ENCODE results near the gene MARCOL. TPM values are rescaled to one million over a fixed set of nuclear protein-coding genes. Genes with fewer than 3 reads are reported as not detected.

The MARCOL gene
- total RNA-seq (2022; extraction: Qiagen RNA extraction; ENCODE audit: low read depth), result not detected in 5 replicates

GRCh38 chr5:148238418-148238794 lies at the start of gene MARCOL:
TSS of gene MARCOL (plus strand) at chr5:148238525. CDS start at chr5:148238598, 73 bp downstream.

GRCh38 chr5:148202531-148203203 lies 35.7 kb upstream of the MARCOL start, which contains the start of gene SPINK6:
TSS of gene SPINK6 (plus strand) at chr5:148203042. CDS start at chr5:148203097, 55 bp downstream.

GRCh38 chr5:148268566-148268965 lies 30.2 kb downstream of the MARCOL start, which contains the start of gene SPINK13:
TSS of gene SPINK13 (plus strand) at chr5:148268794. CDS start at chr5:148270073, 1,279 bp downstream.

Other genes starting within 250 kb of the MARCOL start
- gene SPINK5, start 174.5 kb upstream of the MARCOL start, total RNA-seq (2022; extraction: Qiagen RNA extraction; ENCODE audit: low read depth), result not detected in 5 replicates
- not detected in 5 replicates for gene SPINK14, start 70.0 kb upstream of the MARCOL start, total RNA-seq (2022; extraction: Qiagen RNA extraction; ENCODE audit: low read depth)
- 0.31 to 0.52 TPM (median 0.37 TPM) in 4 of 5 replicates, not detected in the other for gene SPINK6, start 35.5 kb upstream of the MARCOL start, total RNA-seq (2022; extraction: Qiagen RNA extraction; ENCODE audit: low read depth)
- gene SPINK13, start 30.3 kb downstream of the MARCOL start, total RNA-seq (2022; extraction: Qiagen RNA extraction; ENCODE audit: low read depth), result not detected in 5 replicates
- not detected in 5 replicates for gene SPINK7, start 73.9 kb downstream of the MARCOL start, total RNA-seq (2022; extraction: Qiagen RNA extraction; ENCODE audit: low read depth)
- not detected in 5 replicates for gene SPINK9, start 97.0 kb downstream of the MARCOL start, total RNA-seq (2022; extraction: Qiagen RNA extraction; ENCODE audit: low read depth)
- gene FBXO38, start 145.4 kb downstream of the MARCOL start, total RNA-seq (2022; extraction: Qiagen RNA extraction; ENCODE audit: low read depth), result 17.5 to 21.9 TPM (median 19.4 TPM) in 5 replicates

Data from A549 treated with RU486 at 1 μM for 4 hours (cell line).